ENCODE measurements around the gene GABRA6.
"Not testable (repeated sequence)": the region's sequence is repeated elsewhere in the genome, so short reads cannot be mapped to it uniquely, and the experiment has no call there.

GABRA6 gene

DNA sequence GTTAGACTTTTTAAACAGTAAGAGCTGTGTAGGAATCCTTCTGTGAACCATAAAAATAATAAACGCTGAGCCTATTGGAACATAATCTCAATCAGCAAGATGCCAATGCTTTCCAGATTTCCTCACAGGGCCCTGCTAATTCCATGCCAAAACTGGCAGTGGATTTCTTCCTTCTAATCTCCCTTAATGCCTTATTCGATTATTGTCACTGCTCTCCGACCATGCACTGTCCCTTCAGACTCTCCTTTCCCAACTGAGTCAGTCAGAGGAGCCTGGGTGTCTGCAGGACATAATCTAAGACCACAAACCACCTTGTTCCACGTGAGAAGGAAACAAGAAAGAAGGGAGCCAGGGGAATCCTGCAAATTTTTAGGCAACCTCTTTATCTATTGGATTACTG is at the start of gene GABRA6:
Gene GABRA6 (plus strand): TSS at position 261 of the 400 bp plus-strand sequence. CDS start 269 bp downstream, outside the sequence.
- no peak for DNase-seq (ENCODE audit: low spot score)

DNA sequence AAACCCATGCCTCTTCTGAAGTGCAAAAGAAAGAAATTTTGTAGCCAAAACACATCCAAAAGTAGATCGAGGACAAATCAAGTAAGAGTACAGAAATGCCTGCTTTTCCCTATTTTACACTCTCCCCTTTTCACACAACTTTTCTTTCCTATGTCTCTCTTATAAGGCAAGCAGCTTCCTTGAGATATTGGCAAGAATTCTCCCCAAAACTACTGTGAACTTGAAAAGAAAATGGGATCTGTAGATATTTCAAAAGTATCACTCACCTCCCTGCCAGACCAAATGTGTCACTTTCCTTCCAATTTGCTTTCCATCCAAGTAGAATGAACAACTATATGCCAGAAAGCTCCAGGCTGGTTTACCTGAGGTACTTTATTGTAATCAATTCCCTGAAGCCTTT is 47.9 kb upstream of the GABRA6 start:
- no peak for DNase-seq (ENCODE audit: low spot score)

DNA sequence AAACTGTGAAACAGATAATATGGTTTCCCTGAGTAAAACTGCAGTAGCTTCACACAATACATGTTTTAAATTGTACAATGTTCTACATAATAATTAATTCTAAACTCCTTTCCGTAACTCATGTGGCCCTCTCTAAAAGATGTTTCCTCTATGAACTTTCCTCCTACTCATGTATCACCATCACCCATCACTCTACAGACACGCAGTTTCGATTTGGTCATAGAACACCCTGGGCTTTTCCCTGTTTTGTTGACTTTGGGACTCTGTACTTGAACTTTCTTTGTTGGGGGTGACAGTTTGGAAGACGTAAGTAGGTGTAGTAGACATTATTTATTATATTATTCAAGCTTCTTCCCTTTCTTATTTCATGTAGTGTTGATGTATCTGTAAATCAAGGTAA is 44.1 kb upstream of the GABRA6 start:
- no peak for DNase-seq (ENCODE audit: low spot score)

DNA sequence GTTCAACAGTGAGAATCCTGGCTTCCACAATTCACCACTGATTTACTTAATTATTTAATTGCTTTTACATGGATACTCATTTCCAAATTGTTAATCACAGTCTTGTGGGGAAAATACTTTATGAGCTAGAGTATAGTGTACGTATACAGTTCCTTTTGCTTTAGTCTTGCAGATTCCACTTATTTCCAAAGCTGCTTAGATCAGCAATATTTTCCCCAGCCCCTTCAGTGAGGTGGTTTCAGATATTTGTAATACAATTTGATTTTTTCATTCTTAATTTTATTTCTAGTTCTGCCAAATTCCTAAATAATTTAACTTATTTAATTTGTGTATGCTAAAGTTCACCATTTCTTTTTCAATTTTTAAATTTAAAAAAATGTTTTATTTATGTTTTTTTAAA is 40.3 kb upstream of the GABRA6 start:
- DNase-seq (ENCODE audit: low spot score): no peak

DNA sequence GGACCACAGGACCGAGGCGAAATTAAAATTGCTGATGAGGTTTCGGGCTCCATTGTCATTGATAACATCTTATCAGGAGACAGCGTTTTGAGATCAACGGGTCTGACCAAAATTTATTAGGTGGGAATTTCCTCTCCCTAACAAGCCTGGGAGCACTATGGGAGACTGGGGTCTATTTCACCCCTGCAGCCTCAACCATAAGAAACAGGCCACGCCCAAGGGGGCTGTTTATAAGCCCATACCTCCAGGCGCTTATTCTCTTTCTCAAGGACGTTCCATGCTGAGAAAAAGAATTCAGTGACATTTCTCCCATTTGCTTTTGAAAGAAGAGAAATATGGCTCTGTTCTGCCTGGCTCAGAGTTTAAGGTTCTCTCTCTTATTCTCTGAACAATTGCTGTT is 33.6 kb upstream of the GABRA6 start:
- DNase-seq (ENCODE audit: low spot score): not testable (repeated sequence)

DNA sequence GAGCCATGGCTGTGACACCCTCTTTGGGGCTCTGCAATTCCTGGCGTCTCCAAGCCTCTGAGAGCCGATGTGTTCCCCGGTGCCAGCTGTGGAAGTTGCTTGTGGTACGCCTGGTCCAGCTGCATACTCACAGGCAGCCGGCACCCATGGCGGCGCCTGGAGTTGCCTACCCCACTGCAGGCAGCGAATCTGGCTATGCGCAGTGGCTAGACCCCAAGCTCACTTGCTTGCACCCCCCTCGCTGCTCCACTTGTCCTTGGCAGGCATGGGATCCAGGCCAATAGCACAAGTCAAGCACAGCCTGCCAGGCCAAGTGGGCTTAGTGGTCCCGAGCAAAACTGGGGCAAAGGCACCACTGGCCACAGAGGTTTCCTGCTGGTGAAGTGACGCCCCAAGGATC is 24.7 kb upstream of the GABRA6 start:
- no peak for DNase-seq (ENCODE audit: low spot score)

DNA sequence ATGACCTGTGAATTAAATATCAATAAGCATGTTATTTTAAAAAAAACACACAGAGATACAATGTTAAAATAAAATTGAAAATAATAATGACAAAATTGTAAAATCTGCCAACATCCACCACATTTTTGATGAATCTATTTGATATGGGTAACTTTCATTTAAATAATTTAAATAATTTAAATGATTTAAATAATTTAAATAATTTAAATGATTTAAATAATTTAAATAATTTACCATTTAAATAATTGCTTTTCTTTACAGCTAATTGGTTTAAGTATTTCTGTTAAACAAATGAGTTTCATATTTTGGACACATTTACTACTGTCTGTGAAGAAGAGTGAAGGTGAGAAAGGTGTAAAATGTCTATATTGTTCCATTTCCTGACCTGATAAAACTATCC is 22.1 kb upstream of the GABRA6 start:
- DNase-seq (ENCODE audit: low spot score): no peak

DNA sequence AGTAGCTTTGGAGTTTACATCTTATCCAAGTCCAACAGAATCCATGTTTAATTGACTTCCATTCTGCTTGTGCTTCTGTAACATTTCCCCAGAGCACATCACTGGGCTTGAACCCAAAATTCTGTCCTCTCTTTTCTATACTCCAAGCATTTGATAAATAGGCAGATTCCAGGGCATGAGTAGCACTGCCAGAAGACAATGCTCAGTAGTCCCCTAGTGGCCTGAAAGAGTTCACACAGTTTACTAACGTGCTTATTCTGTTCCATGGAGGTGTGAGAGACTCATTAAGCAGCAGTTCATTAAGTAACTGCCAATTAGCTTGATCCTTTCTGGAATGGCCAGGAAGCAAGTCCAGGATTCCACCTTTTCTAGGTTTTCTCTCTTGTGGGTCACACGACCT is 9.4 kb upstream of the GABRA6 start:
- DNase-seq (ENCODE audit: low spot score): no peak

DNA sequence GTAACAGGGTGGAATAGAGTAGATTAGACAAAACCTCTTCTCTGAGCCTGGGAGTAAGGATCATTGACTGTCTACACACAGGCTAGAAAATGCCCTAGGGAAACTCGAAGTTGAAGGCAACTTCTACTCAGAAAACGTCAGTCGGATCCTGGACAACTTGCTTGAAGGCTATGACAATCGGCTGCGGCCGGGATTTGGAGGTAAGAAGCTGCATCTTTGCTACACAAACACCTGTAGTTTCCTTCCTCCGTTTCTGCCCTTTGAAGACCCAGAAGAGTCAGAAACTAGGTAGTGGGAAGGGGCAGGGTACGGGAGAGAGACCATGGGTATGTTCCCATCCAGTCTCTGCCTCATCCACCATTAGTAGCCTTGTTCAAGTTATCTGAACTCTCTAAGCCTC is 628 bp downstream of the GABRA6 start:
- no peak for DNase-seq (ENCODE audit: low spot score)

DNA sequence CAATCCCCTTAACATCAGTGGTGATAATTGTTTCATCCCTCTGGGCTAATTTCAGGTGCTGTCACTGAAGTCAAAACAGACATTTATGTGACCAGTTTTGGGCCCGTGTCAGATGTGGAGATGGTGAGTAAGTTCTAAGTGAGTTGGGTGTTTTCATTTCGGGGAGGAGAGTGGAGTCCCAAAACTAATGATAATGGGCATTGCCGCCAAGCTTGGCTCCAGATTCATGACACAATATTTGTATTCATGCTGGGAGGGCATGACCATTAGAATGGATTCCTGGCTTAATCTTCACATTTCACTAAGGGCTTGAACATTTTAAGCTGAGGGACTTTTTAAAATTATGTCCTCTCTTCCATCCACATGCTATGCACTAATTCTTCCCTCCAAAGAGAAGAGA is 1.4 kb downstream of the GABRA6 start:
- DNase-seq (ENCODE audit: low spot score): no peak

DNA sequence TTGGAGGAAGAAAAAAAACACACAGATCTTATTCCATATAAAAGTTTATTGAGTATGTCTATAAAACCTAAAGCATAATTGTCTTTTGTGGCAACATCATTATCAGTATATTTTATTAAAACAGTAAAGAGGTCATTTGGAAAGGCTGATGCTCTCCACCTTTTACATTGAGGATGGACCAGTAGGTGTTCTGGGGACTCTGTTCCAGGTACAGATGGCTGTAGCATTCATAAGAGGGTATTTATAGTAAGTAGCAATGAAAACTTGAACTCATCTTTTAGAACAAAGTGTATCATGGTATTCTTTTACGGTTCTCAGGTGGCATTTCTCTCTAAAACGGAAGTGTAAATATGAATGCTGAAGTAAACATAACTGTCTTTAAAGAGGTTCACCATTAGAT is 1.8 kb downstream of the GABRA6 start:
- no peak for DNase-seq (ENCODE audit: low spot score)

DNA sequence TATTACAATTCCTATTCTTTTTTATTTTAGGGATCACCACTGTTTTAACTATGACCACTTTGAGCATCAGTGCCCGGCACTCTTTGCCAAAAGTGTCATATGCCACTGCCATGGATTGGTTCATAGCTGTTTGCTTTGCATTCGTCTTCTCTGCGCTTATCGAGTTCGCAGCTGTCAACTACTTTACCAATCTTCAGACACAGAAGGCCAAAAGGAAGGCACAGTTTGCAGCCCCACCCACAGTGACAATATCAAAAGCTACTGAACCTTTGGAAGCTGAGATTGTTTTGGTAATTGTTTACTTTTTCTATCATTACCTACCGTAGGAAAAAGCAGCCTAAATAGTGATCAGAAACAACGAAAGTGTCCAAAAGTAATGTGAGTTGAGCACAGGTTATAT is 6.4 kb downstream of the GABRA6 start:
- no peak for DNase-seq (ENCODE audit: low spot score)

DNA sequence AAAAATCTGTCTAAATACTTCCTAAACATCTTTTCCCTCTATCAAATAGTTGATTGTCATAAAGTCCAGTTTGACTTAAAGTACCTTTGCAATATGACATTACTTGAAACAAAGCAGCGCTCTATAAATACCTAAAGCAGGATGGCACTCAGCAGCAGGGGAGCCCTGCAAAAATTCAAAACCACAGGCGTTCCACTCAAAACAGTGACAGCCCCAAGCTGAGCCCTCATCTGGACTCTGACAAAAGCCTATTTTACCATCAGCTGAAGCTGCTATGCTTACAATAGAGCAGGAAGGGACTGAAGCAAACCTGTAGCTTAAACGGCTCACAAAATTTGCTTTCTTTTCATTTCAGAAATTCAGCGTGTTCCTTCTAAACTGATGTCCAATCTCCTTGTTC is 11.5 kb downstream of the GABRA6 start:
- DNase-seq (ENCODE audit: low spot score): no peak

DNA sequence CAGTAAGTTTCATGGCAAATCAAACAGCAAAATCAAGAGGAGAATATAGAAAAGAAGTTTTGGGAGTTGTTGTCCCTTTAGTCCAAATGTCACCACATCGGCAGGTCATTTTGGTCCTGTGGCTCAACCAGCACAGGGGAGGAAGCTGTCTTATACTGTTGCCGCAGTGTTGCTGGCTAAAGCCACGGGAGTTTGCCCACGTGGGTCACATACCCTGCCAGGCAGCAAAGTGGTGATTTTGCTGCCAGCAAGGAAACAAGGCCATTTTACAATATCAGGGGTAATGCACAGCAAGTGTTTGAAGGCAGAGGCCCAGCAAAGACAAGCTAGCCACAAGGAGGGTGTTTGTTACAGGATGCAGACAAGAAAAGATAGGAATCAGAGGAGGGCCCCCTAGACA is 14.5 kb downstream of the GABRA6 start:
- no peak for DNase-seq (ENCODE audit: low spot score)

DNA sequence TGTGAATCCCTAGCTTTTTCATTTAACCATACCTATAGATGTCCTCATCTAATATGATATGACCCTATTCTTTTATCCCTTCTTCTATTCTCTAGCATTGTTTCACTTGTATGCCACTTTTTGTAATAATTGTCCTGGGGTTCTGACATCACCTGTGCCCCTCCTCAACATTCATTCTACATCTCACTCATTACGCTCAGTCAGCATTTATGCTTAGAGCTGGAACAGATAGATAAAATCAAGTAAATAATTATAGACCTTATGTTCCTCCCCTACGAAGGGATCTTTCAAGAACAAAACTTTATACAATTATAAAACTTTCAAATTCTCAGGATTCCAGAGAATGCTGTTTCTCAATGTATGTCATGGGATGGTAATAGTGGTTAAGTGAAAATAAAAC is 18.0 kb downstream of the GABRA6 start:
- no peak for DNase-seq (ENCODE audit: low spot score)

DNA sequence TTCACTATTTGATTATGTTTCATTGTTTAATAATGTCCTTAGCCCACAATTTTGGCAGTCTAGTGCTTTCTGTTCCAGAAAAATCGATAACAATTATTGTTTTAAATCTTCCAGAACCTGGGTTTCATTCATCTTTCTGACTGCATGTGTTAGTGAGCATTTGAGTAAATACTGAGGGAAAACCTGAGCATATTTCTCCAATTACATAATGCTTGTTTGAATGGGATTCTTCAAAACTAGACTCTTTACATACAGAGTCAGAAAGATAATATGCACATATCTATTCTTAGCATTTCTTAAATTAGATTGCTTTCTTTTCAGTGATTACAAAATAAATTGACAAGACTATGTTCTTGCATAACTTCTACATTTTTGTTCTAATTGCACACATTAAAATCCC is 21.9 kb downstream of the GABRA6 start:
- no peak for DNase-seq (ENCODE audit: low spot score)

DNA sequence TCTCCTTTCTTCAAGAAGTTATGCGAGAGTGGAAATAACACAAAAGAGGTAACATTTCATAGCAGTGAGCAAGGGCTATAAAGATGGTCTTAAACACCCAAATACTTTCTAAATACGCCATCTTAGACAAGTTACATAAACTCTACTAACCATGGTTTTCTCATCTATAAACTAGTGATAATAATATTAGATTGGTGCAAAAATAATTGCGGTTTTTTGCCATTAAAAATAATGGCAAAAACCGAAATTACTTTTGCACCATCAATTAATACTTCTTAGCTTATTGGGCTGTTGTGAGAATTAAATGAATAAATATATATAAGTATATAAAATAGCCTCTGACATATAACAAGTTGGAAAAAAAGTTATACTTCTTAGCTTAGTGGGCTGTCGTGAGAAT is 23.7 kb downstream of the GABRA6 start:
- DNase-seq (ENCODE audit: low spot score): no peak

DNA sequence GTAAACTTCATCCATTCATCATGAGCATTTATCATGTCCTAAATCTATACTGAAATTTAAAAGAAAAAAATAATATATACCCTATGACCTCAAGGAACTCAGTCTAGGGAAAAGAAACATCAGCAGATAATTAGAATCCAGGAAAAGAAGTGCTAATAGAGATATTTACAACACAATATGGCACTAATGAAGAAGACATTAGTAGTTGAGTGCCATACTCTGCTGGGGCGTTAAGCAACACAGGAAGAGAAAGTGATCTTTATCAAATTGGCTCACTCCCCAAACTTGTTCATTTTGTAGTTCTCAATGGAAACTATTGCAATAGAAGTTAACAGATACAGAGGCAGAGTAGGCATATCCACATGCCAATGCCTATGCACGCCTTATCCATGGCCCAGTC is 27.5 kb downstream of the GABRA6 start:
- no peak for DNase-seq (ENCODE audit: low spot score)

DNA sequence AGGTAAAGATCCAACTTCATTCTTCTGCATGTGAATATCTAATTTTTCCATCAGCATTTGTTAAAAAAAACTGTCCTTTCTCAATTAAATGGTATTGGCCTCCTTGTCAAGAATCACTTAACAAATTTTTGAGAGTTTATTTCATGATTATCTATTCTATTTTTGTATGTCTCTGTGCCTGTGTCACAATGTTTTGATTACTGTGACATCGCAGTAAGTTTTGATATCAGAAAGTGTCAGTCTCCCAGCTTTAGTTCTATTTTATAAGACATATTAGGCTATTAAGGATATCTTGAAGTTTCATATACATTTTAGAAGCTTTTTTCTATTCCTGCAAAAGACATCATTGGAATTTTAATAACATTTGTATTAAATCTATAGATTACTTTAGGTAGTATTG is 33.6 kb downstream of the GABRA6 start:
- no peak for DNase-seq (ENCODE audit: low spot score)

DNA sequence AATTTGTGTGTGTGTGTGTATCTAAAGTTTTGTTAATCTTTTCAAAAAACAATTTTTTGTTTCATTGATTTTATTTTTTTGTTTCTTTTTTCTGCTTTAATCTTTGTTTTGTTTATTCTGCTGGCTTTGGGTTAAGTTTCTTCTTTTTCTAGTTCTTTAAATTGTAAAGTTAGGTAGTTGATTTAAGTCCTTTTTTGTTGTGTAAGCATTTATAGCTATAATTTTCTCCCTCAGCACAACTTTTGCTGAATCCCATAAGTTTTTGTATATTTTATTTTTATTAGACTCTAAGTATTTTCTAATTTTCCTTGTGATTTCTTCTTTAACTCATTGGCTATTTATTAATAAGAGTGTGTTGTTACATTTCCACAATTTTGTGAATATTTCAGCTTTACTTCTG is 34.9 kb downstream of the GABRA6 start:
- no peak for DNase-seq (ENCODE audit: low spot score)

DNA sequence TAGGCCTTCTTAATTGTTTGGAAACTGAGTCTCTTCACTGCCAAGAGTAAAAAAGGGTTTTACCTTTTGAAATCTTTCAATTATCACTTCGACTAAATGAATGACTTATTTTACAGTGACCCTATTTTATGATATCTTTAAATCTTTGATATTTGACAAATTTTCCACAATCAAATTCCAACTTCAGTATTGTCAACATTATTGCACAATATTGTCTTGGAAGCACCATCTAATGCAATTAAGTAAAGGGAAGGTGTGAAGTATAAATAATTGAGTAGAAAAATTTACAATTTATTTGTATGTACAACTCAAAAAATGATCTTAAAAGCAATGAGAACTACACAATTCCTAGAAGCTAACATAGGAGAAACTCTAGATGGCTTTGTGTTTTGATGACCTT is 49.2 kb downstream of the GABRA6 start:
- no peak for DNase-seq (ENCODE audit: low spot score)

DNA sequence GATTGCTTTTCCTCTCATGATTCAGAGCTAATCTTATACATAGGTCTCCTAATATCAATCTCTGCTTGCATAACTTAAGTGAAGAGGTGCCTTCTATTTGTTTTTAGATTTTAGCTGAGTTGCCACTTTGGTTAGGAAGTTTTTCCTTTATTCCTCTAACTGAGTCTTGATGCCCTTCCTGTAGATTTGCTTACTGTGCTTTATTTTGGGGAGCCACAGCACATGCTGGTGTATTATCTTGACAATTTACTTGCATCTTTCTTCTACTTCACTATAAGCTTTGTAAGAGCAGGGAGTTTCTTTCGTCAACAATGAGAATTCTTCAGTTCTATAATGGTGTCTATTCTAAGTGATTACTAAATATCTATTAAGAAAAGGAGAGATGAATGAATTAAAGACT is 54.9 kb downstream of the GABRA6 start:
- DNase-seq (ENCODE audit: low spot score): no peak

DNA sequence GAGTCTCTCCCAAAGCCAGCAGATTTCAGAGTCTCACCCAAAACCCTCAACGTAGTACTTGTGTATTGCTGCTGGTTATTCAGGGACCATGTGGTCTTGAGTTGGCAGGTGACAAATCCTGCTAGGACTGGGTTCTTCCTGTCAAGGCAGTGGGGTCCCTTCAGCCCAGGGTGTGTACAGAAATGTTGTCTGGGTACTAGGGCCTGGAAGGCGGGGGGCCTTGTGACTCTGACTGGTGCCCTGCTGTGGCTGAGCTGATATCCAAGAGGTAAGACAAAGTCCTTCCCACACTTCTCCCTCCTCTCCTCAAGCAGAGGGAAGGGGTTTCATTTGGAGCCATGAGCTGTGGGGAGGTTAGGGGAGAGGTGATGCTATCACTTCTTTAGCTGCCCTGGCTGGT is 58.8 kb downstream of the GABRA6 start:
- DNase-seq (ENCODE audit: low spot score): no peak

DNA sequence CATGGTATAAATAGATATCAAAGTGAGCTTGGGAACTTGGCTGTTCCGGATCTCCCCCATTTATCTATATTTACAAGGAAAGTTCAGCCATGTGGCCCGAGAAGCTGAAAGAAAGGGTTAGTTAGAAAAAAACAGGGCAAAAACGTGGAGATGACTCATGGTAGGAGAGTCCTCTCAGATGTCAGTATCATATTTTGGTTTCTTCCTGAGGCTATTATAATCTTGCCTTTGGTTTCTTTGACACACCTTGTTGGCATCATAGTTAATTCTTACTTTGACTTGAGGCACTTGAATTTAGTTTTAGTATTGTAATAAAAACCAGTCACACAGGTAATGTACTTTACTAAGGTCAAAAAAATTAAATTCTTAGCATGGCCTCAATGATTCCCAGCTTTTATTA is 59.9 kb downstream of the GABRA6 start:
- no peak for DNase-seq (ENCODE audit: low spot score)

DNA sequence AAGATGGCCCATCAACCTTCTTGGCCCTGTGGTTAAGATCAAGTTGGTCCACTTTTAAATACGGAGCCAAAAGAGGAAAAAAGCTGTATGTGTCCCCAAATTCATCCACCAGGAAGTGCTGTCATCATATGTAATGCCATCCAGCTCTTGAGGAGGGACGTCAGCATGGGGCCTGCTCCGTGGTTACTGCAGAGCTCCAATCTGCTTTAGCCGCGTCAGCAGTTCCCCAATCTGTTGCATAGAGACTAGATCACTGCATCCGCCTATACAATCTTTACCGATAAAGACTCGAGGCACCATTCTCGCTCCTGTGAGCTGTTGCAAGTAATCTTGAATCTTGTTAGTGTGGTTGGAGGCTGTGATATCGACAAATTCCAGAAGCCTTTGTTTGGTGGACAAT is 65.7 kb downstream of the GABRA6 start:
- no peak for DNase-seq (ENCODE audit: low spot score)
